ENCODE data around the gene TLCD2. TPM values are rescaled to one million over a fixed set of nuclear protein-coding genes. Genes with fewer than 3 reads are reported as not detected.
"Not testable (repeated sequence)": the region's sequence is repeated elsewhere in the genome, so short reads cannot be mapped to it uniquely, and the experiment has no call there.

Gene TLCD2
- total and polyA plus RNA-seq, 9 of the 15 experiments (the other 6 are each of a cell fraction or from before 2014, with no cell fraction given) = 0.10 to 0.89 (median 0.58) TPM

DNA sequence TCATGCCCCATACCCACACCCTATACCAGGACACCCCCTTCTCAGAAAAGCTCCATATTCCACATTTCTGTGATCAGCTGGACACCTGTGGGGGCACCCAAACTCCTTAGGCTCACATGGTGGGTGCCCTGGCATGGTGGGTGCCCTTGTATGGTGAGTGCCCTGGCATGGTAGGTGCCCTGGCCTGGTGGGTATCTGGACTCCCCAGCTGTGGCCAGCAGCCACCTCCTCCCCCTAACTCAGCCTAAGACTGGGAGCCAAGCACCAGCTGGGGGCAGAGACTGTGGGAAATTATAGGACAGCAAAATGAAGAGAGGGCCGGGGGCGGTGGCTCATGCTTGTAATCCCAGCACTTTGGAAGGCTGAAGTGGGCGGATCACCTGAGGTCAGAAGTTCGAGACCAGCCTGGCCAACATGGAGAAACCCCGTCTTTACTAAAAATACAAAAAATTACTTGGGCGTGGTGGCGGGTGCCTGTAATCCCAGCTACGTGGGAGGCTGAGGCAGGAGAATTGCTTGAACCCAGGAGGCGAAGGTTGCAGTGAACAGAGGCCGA is 1.3 kb downstream of the TLCD2 start:
- H3K27ac ChIP-seq (ENCODE audit: extremely low read depth, low read depth, low read length); H2AFZ ChIP-seq (ENCODE audit: low read depth, low read length); DNase-seq (ENCODE audit: extremely low read depth in 1 of 4, low spot score in 3 of 4); H3K4me3 ChIP-seq; in situ Hi-C loops (cut with MboI); FAIRE-seq; H3K9ac ChIP-seq (ENCODE audit: insufficient read depth in 1 of 2, low read depth in 2 of 2, low read length in 2 of 2); ATAC-seq; H3K9me3 ChIP-seq (replicated peaks; ENCODE audit: control insufficient read depth, insufficient read depth, low read depth, low read length); BruUV-seq (replicated peaks); H3K9me1 ChIP-seq (ENCODE audit: control insufficient read depth, insufficient read depth, low read length); H4K20me1 ChIP-seq (replicated peaks; ENCODE audit: control insufficient read depth, insufficient read depth, low read length); intact Hi-C loops (cut with micrococcal nuclease); H3K4me2 ChIP-seq (ENCODE audit: insufficient read depth, low read length); H3K27me3 ChIP-seq (ENCODE audit: control insufficient read depth in 2 of 2, insufficient read depth in 2 of 2, low read length in 2 of 2); CTCF ChIA-PET (ENCODE audit: low intra/inter-chr PET ratio): not testable (repeated sequence)
- Histone ChIP-seq H3K4me1 (replicated peaks in 1 of 2; ENCODE audit: control insufficient read depth in 2 of 2, insufficient read depth in 2 of 2, low read length in 2 of 2) (peaks cover 35 to 60% of the 10 kb centered on the region in 2 experiments), H3K36me3 (ENCODE audit: control insufficient read depth, insufficient read depth, low read length) (peaks cover 24% of the 10 kb centered on the region; the same call in 2 of the 3 replicates), H3K79me2 (ENCODE audit: control insufficient read depth, insufficient read depth, low read length) (peaks cover 22% of the 10 kb centered on the region)
- peak; percentile 38; the same call in 1 of the 2 replicates for TF ChIP-seq EGR1 (conservative IDR thresholded peaks at IDR 0.05)
- WGBS (ENCODE audit: insufficient coverage, low coverage, missing lambda C conversion rate) = 82% methylated on average over 6 of the region's 10 CpGs
- POLR2A ChIA-PET = interaction anchor here (0.6 kb wide), 1 partner anchor 22 kb away, joined by 3 read pairs; no protein-coding TSS in a partner anchor

DNA sequence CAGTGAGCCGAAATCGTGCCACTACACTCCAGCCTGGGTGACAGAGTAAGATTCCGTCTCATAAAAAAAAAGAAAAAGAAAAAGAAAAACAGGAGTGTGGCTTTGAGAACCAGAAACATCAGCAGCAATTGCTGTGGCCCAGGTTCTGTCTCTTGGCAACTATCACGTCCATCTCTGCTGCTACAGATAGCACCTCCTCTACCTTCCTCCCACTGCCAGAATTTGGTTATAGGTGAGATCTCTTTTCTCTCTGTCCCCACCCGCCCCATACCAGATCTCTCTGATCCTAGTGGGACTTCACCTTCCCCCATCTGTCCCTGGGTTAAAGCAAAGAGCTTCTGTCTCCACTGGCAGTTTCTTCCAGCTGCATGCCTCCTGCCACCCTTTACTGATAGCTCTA is 3.1 kb downstream of the TLCD2 start:
- H4K20me1 ChIP-seq (replicated peaks; ENCODE audit: control insufficient read depth, insufficient read depth, low read length) = no peaks in the 10 kb centered on the region
- DNase-seq (ENCODE audit: extremely low read depth in 1 of 4, low spot score in 3 of 4) (no peak), ATAC-seq (no peak), FAIRE-seq (no peak)
- WGBS (ENCODE audit: insufficient coverage, low coverage, missing lambda C conversion rate) = 71% methylated on average over 2 of the region's 5 CpGs
- H3K4me1 ChIP-seq (replicated peaks in 1 of 2; ENCODE audit: control insufficient read depth in 2 of 2, insufficient read depth in 2 of 2, low read length in 2 of 2) = peaks cover 18 to 43% of the 10 kb centered on the region in 2 experiments
- peaks cover 4% of the 10 kb centered on the region; the same call in 1 of the 3 replicates for H3K79me2 ChIP-seq (ENCODE audit: control insufficient read depth, insufficient read depth, low read length)
- no peak overlapping the region for H3K4me2 ChIP-seq (ENCODE audit: insufficient read depth, low read length)
- H3K9me3 ChIP-seq (replicated peaks; ENCODE audit: control insufficient read depth, insufficient read depth, low read depth, low read length) = no peaks in the 10 kb centered on the region
- no TSS peak for BruUV-seq (replicated peaks)
- no peaks in the 10 kb centered on the region for H3K9me1 ChIP-seq (ENCODE audit: control insufficient read depth, insufficient read depth, low read length)
- no peak overlapping the region for H3K4me3 ChIP-seq
- POLR2A ChIA-PET = no interaction called here
- no peak overlapping the region for H3K9ac ChIP-seq (ENCODE audit: insufficient read depth in 1 of 2, low read depth in 2 of 2, low read length in 2 of 2)
- CTCF ChIA-PET (ENCODE audit: low intra/inter-chr PET ratio) = no interaction called here
- H3K36me3 ChIP-seq (ENCODE audit: control insufficient read depth, insufficient read depth, low read length) = peaks cover 6% of the 10 kb centered on the region; the same call in 1 of the 3 replicates
- in situ Hi-C loops (cut with MboI) (no loop called here), intact Hi-C loops (cut with micrococcal nuclease) (no loop called here)
- no peaks in the 10 kb centered on the region for H3K27me3 ChIP-seq (ENCODE audit: control insufficient read depth in 2 of 2, insufficient read depth in 2 of 2, low read length in 2 of 2)
- H2AFZ ChIP-seq (ENCODE audit: low read depth, low read length) = no peak overlapping the region
- no peak overlapping the region for H3K27ac ChIP-seq (ENCODE audit: extremely low read depth, low read depth, low read length)
- TF ChIP-seq, protein P1, sequence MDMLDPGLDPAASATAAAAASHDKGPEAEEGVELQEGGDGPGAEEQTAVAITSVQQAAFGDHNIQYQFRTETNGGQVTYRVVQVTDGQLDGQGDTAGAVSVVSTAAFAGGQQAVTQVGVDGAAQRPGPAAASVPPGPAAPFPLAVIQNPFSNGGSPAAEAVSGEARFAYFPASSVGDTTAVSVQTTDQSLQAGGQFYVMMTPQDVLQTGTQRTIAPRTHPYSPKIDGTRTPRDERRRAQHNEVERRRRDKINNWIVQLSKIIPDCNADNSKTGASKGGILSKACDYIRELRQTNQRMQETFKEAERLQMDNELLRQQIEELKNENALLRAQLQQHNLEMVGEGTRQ (CRISPR knock-in tag; IDR thresholded peaks at IDR 0.05) = no peak
- TF ChIP-seq SP2 (IDR thresholded peaks at IDR 0.05; ENCODE audit: extremely low read depth, low read depth, low read length, poor library complexity, severe bottlenecking) = no peak
- TF ChIP-seq FOXP4 (CRISPR knock-in tag; IDR thresholded peaks at IDR 0.05; ENCODE audit: borderline replicate concordance) = no peak
- TF ChIP-seq RFX1 (IDR thresholded peaks at IDR 0.05) = peak; percentile 62; the same call in 1 of the 2 replicates
- TF ChIP-seq ZNF395 (CRISPR knock-in tag; IDR thresholded peaks at IDR 0.05) = no peak
- TF ChIP-seq ZNF134 (CRISPR knock-in tag; conservative IDR thresholded peaks at IDR 0.05) = no peak
- TF ChIP-seq BCL6 (CRISPR knock-in tag; IDR thresholded peaks at IDR 0.05) = no peak
- no peak for TF ChIP-seq NR2C2 (CRISPR knock-in tag; IDR thresholded peaks at IDR 0.05)
- TF ChIP-seq NR2C2 (tag; IDR thresholded peaks at IDR 0.05) = no peak
